Stimulated activated CD8-positive, alpha-beta memory T cell treated with anti-CD3 and anti-CD28 coated beads, Interleukin-12 subunit alpha, Interleukin-12 subunit beta, amount 100 ng/mL, for 4 hours (primary cell): ENCODE results near the gene XPO6.

Source experiments
- DNase-seq: peaks from one replicate; pipeline ENCODE4 v3.0.0-alpha.2; 2020; ENCODE audit warnings: low read depth

The XPO6 gene

GRCh38 chr16:28108590-28109247, 103.0 kb downstream of the XPO6 start:
- no peak for DNase-seq

- no peak for DNase-seq
Measured at GRCh38 chr16:28107232-28107631, 104.5 kb downstream of the XPO6 start.

- no peak for DNase-seq
Measured at GRCh38 chr16:28106467-28107215, 105.1 kb downstream of the XPO6 start.

GRCh38 chr16:28105954-28106353, 105.8 kb downstream of the XPO6 start:
- no peak for DNase-seq

GRCh38 chr16:28105297-28105696, 106.5 kb downstream of the XPO6 start:
- no peak for DNase-seq

GRCh38 chr16:28104404-28104803, 107.4 kb downstream of the XPO6 start:
- DNase-seq, result no peak

GRCh38 chr16:28103516-28104170, 108.1 kb downstream of the XPO6 start:
- no peak for DNase-seq

GRCh38 chr16:28101533-28101890, 110.3 kb downstream of the XPO6 start:
- no peak for DNase-seq

- no peak for DNase-seq
Measured at GRCh38 chr16:28100810-28101532, 110.8 kb downstream of the XPO6 start.

GRCh38 chr16:28098959-28099945, 112.5 kb downstream of the XPO6 start:
- DNase-seq, result no peak

- no peak for DNase-seq
Measured at GRCh38 chr16:28098171-28098958, 113.4 kb downstream of the XPO6 start.

- DNase-seq, result no peak
Measured at GRCh38 chr16:28096983-28097899, 114.5 kb downstream of the XPO6 start.

GRCh38 chr16:28093385-28093725, 118.4 kb downstream of the XPO6 start:
- no peak for DNase-seq

- no peak for DNase-seq
Measured at GRCh38 chr16:28092721-28093384, 118.9 kb downstream of the XPO6 start.

GRCh38 chr16:28091656-28092055, 120.1 kb downstream of the XPO6 start:
- no peak for DNase-seq

- DNase-seq, result no peak
Measured at GRCh38 chr16:28090646-28091377, 121.0 kb downstream of the XPO6 start.

GRCh38 chr16:28089992-28090365, 121.8 kb downstream of the XPO6 start:
- no peak for DNase-seq

- DNase-seq, result no peak
Measured at GRCh38 chr16:28089205-28089991, 122.4 kb downstream of the XPO6 start.
